Lower leg skin (tissue), 3 donors: ENCODE measurements around the gene CLASP1.

Experiments
- CTCF ChIP-seq, 3 donors: fragments of 450-650 bp; IDR thresholded peaks; one replicate each; pipeline ENCODE4 v1.5.1; 2016; ENCODE audit warnings: antibody characterized with exemption in 3 of 3, mild to moderate bottlenecking in 3 of 3, moderate library complexity in 2 of 3
- POLR2A ChIP-seq, 2 donors: fragments of 450-650 bp; IDR thresholded peaks; one replicate each; pipeline ENCODE4 v1.6.1; 2016 to 2017; ENCODE audit warnings: antibody characterized with exemption in 2 of 2, mild to moderate bottlenecking in 1 of 2, moderate library complexity in 1 of 2

- TF ChIP-seq CTCF (IDR thresholded peaks at IDR 0.05) = no peak
- no peak for TF ChIP-seq POLR2A (IDR thresholded peaks at IDR 0.05)
Observed at GRCh38 chr2:121343191-121343590, 306.1 kb downstream of the CLASP1 start.
